H1 (cell line): ENCODE data around the gene SLC32A1. TPM values are rescaled to one million over a fixed set of nuclear protein-coding genes. Genes with fewer than 3 reads are reported as not detected.

Experiments
- CTCF ChIA-PET: fragments of 300-600 bp; sonication (Branson Sonifier 250); formaldehyde crosslinking; loops from one replicate; lab custom pipeline; 2021; ENCODE audit not compliant: partially characterized antibody; lab: Charles Lee
- POLR2A ChIA-PET: fragments of 300-600 bp; sonication (Branson Sonifier 250); formaldehyde crosslinking; loops from one replicate; lab custom pipeline; 2021; ENCODE audit warnings: inconsistent platforms; ENCODE audit not compliant: partially characterized antibody; lab: Charles Lee
- DNase-seq, 2 experiments: peaks; one replicate each; pipeline versions ENCODE4 v3.0.0 to v3.0.0-alpha.2; 2010 to 2022; ENCODE audit warnings: low spot score in 2 of 2, low read depth in 1 of 2, mixed read lengths in 1 of 2
- FAIRE-seq: peaks from 2 replicates; lab custom pipeline; 2011; peaks lifted over from hg19 to GRCh38; lab: Jason Lieb, UNC
- H2AFZ ChIP-seq: 2 replicates; pipeline ENCODE4 v1.8.1; 2012; ENCODE audit warnings: low read length, inconsistent platforms
- H2AK5ac ChIP-seq: 2 replicates; pipeline ENCODE4 v1.6.1; 2013; ENCODE audit warnings: low read depth, low read length
- H2BK120ac ChIP-seq: replicated peaks from 2 replicates; pipeline ENCODE3; 2013; ENCODE audit warnings: low read depth, low read length, inconsistent platforms
- H2BK12ac ChIP-seq: 2 replicates; pipeline ENCODE4 v1.6.1; 2013; ENCODE audit warnings: low read depth, low read length
- H2BK15ac ChIP-seq: 2 replicates; pipeline ENCODE4 v1.6.1; 2013; ENCODE audit warnings: low read length
- H2BK20ac ChIP-seq: 2 replicates; pipeline ENCODE4 v1.6.1; 2013; ENCODE audit warnings: low read length
- H2BK5ac ChIP-seq: 2 replicates; pipeline ENCODE4 v1.6.1; 2013; ENCODE audit warnings: low read depth, low read length
- H3K14ac ChIP-seq: 2 replicates; pipeline ENCODE4 v1.6.1; 2013; ENCODE audit warnings: inconsistent platforms; ENCODE audit not compliant: insufficient read length
- H3K18ac ChIP-seq: 2 replicates; pipeline ENCODE4 v1.6.1; 2013; ENCODE audit warnings: low read length; ENCODE audit errors: extremely low read depth
- H3K23ac ChIP-seq: 2 replicates; pipeline ENCODE4 v1.6.1; 2013; ENCODE audit warnings: inconsistent platforms; ENCODE audit not compliant: insufficient read length
- H3K23me2 ChIP-seq: 2 replicates; pipeline ENCODE4 v1.6.1; 2013; ENCODE audit warnings: low read depth, low read length
- H3K27ac ChIP-seq: 2 replicates; pipeline ENCODE4 v1.6.1; 2011; ENCODE audit warnings: low read depth, low read length, inconsistent platforms
- H3K27me3 ChIP-seq, 4 experiments: replicated peaks in 1 of 4; 1 replicate in 1 of 4; 2 replicates in 3 of 4; pipeline versions ENCODE4 v1.6.1 to v1.8.1; 2011 to 2013; ENCODE audit warnings: low read length in 3 of 4, mild to moderate bottlenecking in 3 of 4, inconsistent platforms in 2 of 4, mixed read lengths in 2 of 4, moderate library complexity in 1 of 4; ENCODE audit not compliant: control insufficient read depth in 3 of 4, insufficient read depth in 3 of 4; ENCODE audit errors: extremely low read depth in 1 of 4
- H3K36me3 ChIP-seq, 4 experiments: 2 replicates each; pipeline versions ENCODE4 v1.6.1 to v1.8.1; 2011 to 2013; ENCODE audit warnings: mild to moderate bottlenecking in 4 of 4, low read length in 3 of 4, moderate library complexity in 2 of 4, control low read depth in 1 of 4, inconsistent platforms in 1 of 4; ENCODE audit not compliant: insufficient read depth in 4 of 4, control insufficient read depth in 2 of 4
- H3K4ac ChIP-seq: replicated peaks from 2 replicates; pipeline ENCODE3; 2013; ENCODE audit warnings: low read length, low read depth, mixed read lengths, inconsistent platforms; ENCODE audit not compliant: insufficient read length
- H3K4me1 ChIP-seq, 4 experiments: replicated peaks in 1 of 4; 1 replicate in 1 of 4; 2 replicates in 3 of 4; pipeline versions ENCODE4 v1.6.1 to v1.8.1; 2011 to 2013; ENCODE audit warnings: low read length in 3 of 4, inconsistent platforms in 2 of 4, mixed read lengths in 1 of 4; ENCODE audit not compliant: insufficient read depth in 4 of 4, control insufficient read depth in 3 of 4
- H3K4me2 ChIP-seq, 2 experiments: 2 replicates each; pipeline versions ENCODE4 v1.6.1 to v1.8.1; 2011 to 2013; ENCODE audit warnings: low read depth in 2 of 2, low read length in 2 of 2, control low read depth in 1 of 2, inconsistent platforms in 1 of 2, mild to moderate bottlenecking in 1 of 2; ENCODE audit not compliant: insufficient read depth in 1 of 2
- H3K4me3 ChIP-seq, 4 experiments: fragments of 200-600, 300-600 bp in 1 of 4; sonication (generic), shearing (Covaris generic), sonication (Bioruptor Twin) in 1 of 4; 2 replicates each; pipeline versions ENCODE4 v1.5.1 to v1.8.1; 2011 to 2016; ENCODE audit warnings: low read length in 4 of 4, low read depth in 3 of 4, control low read depth in 2 of 4, inconsistent platforms in 2 of 4, mild to moderate bottlenecking in 2 of 4, mixed read lengths in 1 of 4, moderate library complexity in 1 of 4; ENCODE audit not compliant: insufficient read depth in 2 of 4; ENCODE audit errors: extremely low read depth in 1 of 4
- H3K56ac ChIP-seq: replicated peaks from 2 replicates; pipeline ENCODE3; 2013; ENCODE audit warnings: low read depth, mild to moderate bottlenecking, mixed read lengths, low read length, inconsistent platforms; ENCODE audit not compliant: insufficient read length
- H3K79me1 ChIP-seq: 2 replicates; pipeline ENCODE4 v1.6.1; 2013; ENCODE audit warnings: low read depth, low read length, control low read depth
- H3K79me2 ChIP-seq, 2 experiments: 2 replicates each; pipeline versions ENCODE4 v1.6.1 to v1.8.1; 2012 to 2013; ENCODE audit warnings: low read length in 2 of 2, mild to moderate bottlenecking in 2 of 2, inconsistent platforms in 1 of 2; ENCODE audit not compliant: insufficient read depth in 2 of 2, control insufficient read depth in 1 of 2
- H3K9ac ChIP-seq, 4 experiments: replicated peaks in 1 of 4; 1 replicate in 1 of 4; 2 replicates in 3 of 4; pipeline versions ENCODE4 v1.6.1 to v1.8.1; 2011 to 2013; ENCODE audit warnings: low read depth in 3 of 4, low read length in 3 of 4, control low read depth in 2 of 4, mild to moderate bottlenecking in 2 of 4, moderate library complexity in 2 of 4, inconsistent platforms in 1 of 4; ENCODE audit errors: extremely low read depth in 1 of 4
- H3K9me3 ChIP-seq, 2 experiments: 2 replicates each; pipeline versions ENCODE4 v1.6.1 to v1.8.1; 2012 to 2013; ENCODE audit warnings: mild to moderate bottlenecking in 2 of 2, moderate library complexity in 2 of 2, control low read depth in 1 of 2, inconsistent platforms in 1 of 2, low read depth in 1 of 2, low read length in 1 of 2, mixed read lengths in 1 of 2; ENCODE audit not compliant: insufficient read depth in 2 of 2
- H4K20me1 ChIP-seq, 2 experiments: replicated peaks in 1 of 2; 2 replicates each; pipeline versions ENCODE3 to v1.8.1; 2011 to 2013; ENCODE audit warnings: inconsistent platforms in 2 of 2, low read length in 2 of 2, mild to moderate bottlenecking in 1 of 2; ENCODE audit not compliant: insufficient read depth in 2 of 2, control insufficient read depth in 1 of 2
- H4K5ac ChIP-seq: 2 replicates; pipeline ENCODE4 v1.6.1; 2013; ENCODE audit warnings: low read length, low read depth, mixed read lengths, inconsistent platforms; ENCODE audit not compliant: insufficient read length
- H4K8ac ChIP-seq: 2 replicates; pipeline ENCODE4 v1.8.0; 2013; ENCODE audit warnings: mild to moderate bottlenecking, moderate library complexity, low read length, inconsistent platforms; ENCODE audit not compliant: insufficient read depth; ENCODE audit errors: extremely low read depth
- H4K91ac ChIP-seq: replicated peaks from 2 replicates; pipeline ENCODE3; 2013; ENCODE audit warnings: low read length, mixed read lengths, inconsistent platforms; ENCODE audit not compliant: insufficient read length
- JUN ChIP-seq: IDR thresholded peaks from 2 replicates; pipeline ENCODE4 v1.6.1; 2011; ENCODE audit warnings: low read depth, mild to moderate bottlenecking, improper control_type of control experiment, low read length
- POLR2A ChIP-seq, 2 experiments: IDR thresholded peaks; 1 replicate in 1 of 2; 2 replicates in 1 of 2; pipeline ENCODE4 v1.6.1; 2011; ENCODE audit warnings: low read depth in 2 of 2, low read length in 2 of 2, mild to moderate bottlenecking in 2 of 2; ENCODE audit errors: control extremely low read depth in 1 of 2
- WGBS, 2 experiments: shearing (Covaris generic) in 1 of 2; methylation state at CpG; one replicate each; pipeline versions ENCODE4 v1.1.6 to v1.1.7; 2013 to 2015; ENCODE audit warnings: low lambda C conversion rate in 2 of 2, mixed read lengths in 2 of 2, inconsistent platforms in 1 of 2, low coverage in 1 of 2, missing lambda C conversion rate in 1 of 2; ENCODE audit not compliant: insufficient replicate concordance in 2 of 2, insufficient coverage in 1 of 2, insufficient read length in 1 of 2; ENCODE audit errors: extremely low coverage in 1 of 2, missing lambda C conversion rate in 1 of 2; 5-methylcytosine and 5-hydroxymethylcytosine counted together
- polyA plus RNA-seq, 7 experiments: library from polyadenylated mRNA; depleted of rRNA in 3 of 7; stranded (reverse) in 5 of 7; unstranded in 2 of 7; fragments of >200 nt in 5 of 7; fragments of 200-250 nt in 2 of 7; gene quantifications; 1 replicate in 5 of 7; 2 replicates in 1 of 7; 4 replicates in 1 of 7; pipeline versions ENCODE4 v1.2.1 to v1.2.3, GENCODE V29; 2011 to 2013; ENCODE audit warnings: missing spikeins in 2 of 7, mixed read lengths in 2 of 7
- total RNA-seq: library from RNA; stranded (reverse); fragmentation: NEBNext Ultra II Directional; extraction: Animal tissue kit (Norgen Biotek cat#: 25700); gene quantifications from 2 replicates; pipeline ENCODE4 v1.2.1, GENCODE V29; 2021

The SLC32A1 gene
- total and polyA plus RNA-seq, 2 of the 8 experiments (the other 6 are each of a cell fraction or from before 2014, with no cell fraction given), result 0.09 to 0.15 TPM

DNA sequence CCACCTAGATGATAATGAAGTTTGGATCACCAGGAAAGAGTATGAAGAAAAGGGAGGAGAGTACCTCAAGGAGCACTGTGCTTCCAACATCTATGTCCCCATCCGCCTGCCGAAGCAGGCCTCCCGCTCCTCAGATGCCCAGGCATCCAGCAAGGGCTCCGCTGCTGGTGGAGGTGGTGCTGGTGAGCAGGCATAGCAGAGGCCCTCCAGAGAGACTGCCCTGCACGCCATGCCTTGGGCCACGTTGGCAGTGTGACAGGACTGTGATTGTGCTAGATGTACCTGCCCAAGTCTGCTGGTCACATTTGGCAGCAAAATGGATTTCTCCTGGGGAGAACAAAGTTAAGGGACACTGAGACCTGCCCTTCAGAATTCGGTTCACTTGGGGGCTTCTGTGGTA lies 47.3 kb downstream of the SLC32A1 start:
- no peak overlapping the region for H2BK15ac ChIP-seq
- H2AFZ ChIP-seq, result no peak overlapping the region
- no peaks in the 10 kb centered on the region for H3K4me1 ChIP-seq
- H4K91ac ChIP-seq, result no peak overlapping the region
- no peaks in the 10 kb centered on the region for H3K79me2 ChIP-seq
- H3K4me3 ChIP-seq, result no peak overlapping the region
- H4K8ac ChIP-seq, result no peak overlapping the region
- no peaks in the 10 kb centered on the region for H3K27me3 ChIP-seq
- no peak overlapping the region for H3K56ac ChIP-seq
- H2BK12ac ChIP-seq, result no peak overlapping the region
- no peak overlapping the region for H3K14ac ChIP-seq
- FAIRE-seq, result no peak
- DNase-seq, result no peak
- no peak overlapping the region for H3K18ac ChIP-seq
- no peak overlapping the region for H3K27ac ChIP-seq
- WGBS, 2 experiments, result 98% methylated on average over 7 of the region's 7 CpGs; no CpG with 5 or more reads in 1 of the 2 experiments
- peak overlapping the region; percentile 16; the same call in 1 of the 2 replicates for H2BK5ac ChIP-seq
- H4K5ac ChIP-seq, result no peak overlapping the region
- no peak overlapping the region for H3K23ac ChIP-seq
- no peak overlapping the region for H3K9ac ChIP-seq
- H3K36me3 ChIP-seq, result peaks cover 9 to 52% (median 26%) of the 10 kb centered on the region in 4 experiments; a peak in 6 of 8 replicates
- no peak overlapping the region for H3K4ac ChIP-seq
- POLR2A ChIA-PET, result interaction anchor here (0.6 to 1.8 kb wide), 3 partner anchors 8 to 32 kb away, joined by 3 to 8 read pairs (median 3); no protein-coding TSS in a partner anchor
- H2AK5ac ChIP-seq, result no peak overlapping the region
- H2BK20ac ChIP-seq, result no peak overlapping the region
- H3K9me3 ChIP-seq, result peaks cover 0 to 3% of the 10 kb centered on the region in 2 experiments; a peak in 1 of 4 replicates
- CTCF ChIA-PET, result interaction anchor here (1.2 to 1.6 kb wide), 2 partner anchors 22 to 121 kb away, joined by 4 to 5 read pairs; no protein-coding TSS in a partner anchor
- no peak overlapping the region for H2BK120ac ChIP-seq
- no peaks in the 10 kb centered on the region for H4K20me1 ChIP-seq
- H3K4me2 ChIP-seq, result no peak overlapping the region
- no peaks in the 10 kb centered on the region for H3K23me2 ChIP-seq
- H3K79me1 ChIP-seq, result no peaks in the 10 kb centered on the region; the same call in 1 of the 2 replicates
- no peak for TF ChIP-seq JUN
- no peak for TF ChIP-seq POLR2A (IDR thresholded peaks at IDR 0.05; ENCODE audit: control extremely low read depth in 1 of 2, low read depth in 2 of 2, low read length in 2 of 2)
